Muscle of leg (tissue), 11 donors: ENCODE data around the gene GJB3. TPM values are rescaled to one million over a fixed set of nuclear protein-coding genes. Genes with fewer than 3 reads are reported as not detected.

Experiments
- DNase-seq: peaks from one replicate; pipeline ENCODE4 v3.0.0; 2013
- H3K27ac ChIP-seq: one replicate; pipeline ENCODE4 v1.5.1; 2013; ENCODE audit warnings: mild to moderate bottlenecking, low read length, control low read depth
- H3K27me3 ChIP-seq: one replicate; pipeline ENCODE4 v1.6.1; 2013; ENCODE audit warnings: low read length; ENCODE audit not compliant: control insufficient read depth, insufficient read depth
- H3K36me3 ChIP-seq: one replicate; pipeline ENCODE4 v1.6.1; 2013; ENCODE audit warnings: low read length; ENCODE audit not compliant: control insufficient read depth, insufficient read depth
- H3K4me1 ChIP-seq: one replicate; pipeline ENCODE4 v1.6.1; 2013; ENCODE audit warnings: low read length; ENCODE audit not compliant: control insufficient read depth, insufficient read depth
- H3K4me3 ChIP-seq: one replicate; pipeline ENCODE4 v1.5.1; 2013; ENCODE audit warnings: low read length, control low read depth
- H3K9me3 ChIP-seq: replicated peaks from 2 replicates; pipeline ENCODE4 v1.6.1; 2013; ENCODE audit warnings: low read depth, low read length; ENCODE audit not compliant: control insufficient read depth
- WGBS: methylation state at CpG from one replicate; pipeline ENCODE4 v1.1.5; 2013; ENCODE audit warnings: missing lambda C conversion rate; ENCODE audit not compliant: insufficient coverage; 5-methylcytosine and 5-hydroxymethylcytosine counted together
- polyA plus RNA-seq, 8 donors: library from polyadenylated mRNA; unstranded; fragments of 120-200 nt; gene quantifications; one replicate each; pipeline versions ENCODE4 v1.2.1 to v1.2.3, GENCODE V29; 2013; ENCODE audit warnings: inconsistent platforms in 1 of 8, low replicate concordance in 1 of 8; ENCODE audit not compliant: insufficient read length in 8 of 8, insufficient read depth in 1 of 8
- total RNA-seq: library from RNA; stranded (reverse); fragments of 120-200 nt; gene quantifications from one replicate; pipeline ENCODE4 v1.2.4, GENCODE V29; 2013

GJB3 gene
- total and polyA plus RNA-seq, 9 donors: 0.10 to 1.8 (median 0.12) TPM; not detected in 4

- H3K27me3 ChIP-seq: peaks cover 38% of the 10 kb centered on the region
- peaks cover 5% of the 10 kb centered on the region for H3K4me1 ChIP-seq
- H3K9me3 ChIP-seq: no peaks in the 10 kb centered on the region
- no peak for DNase-seq
- H3K36me3 ChIP-seq: no peaks in the 10 kb centered on the region
- 78% methylated on average over 15 of the region's 22 CpGs for WGBS
- H3K27ac ChIP-seq: no peak overlapping the region
- H3K4me3 ChIP-seq: no peak overlapping the region
Measured at GRCh38 chr1:34785231-34785874, 4.3 kb downstream of the GJB3 start.

- DNase-seq: no peak
- H3K4me1 ChIP-seq: peaks cover 5% of the 10 kb centered on the region
- H3K27ac ChIP-seq: no peak overlapping the region
- WGBS: 0% methylated on average over 1 of the region's 4 CpGs
- no peaks in the 10 kb centered on the region for H3K36me3 ChIP-seq
- H3K9me3 ChIP-seq: no peaks in the 10 kb centered on the region
- H3K27me3 ChIP-seq: peaks cover 36% of the 10 kb centered on the region
- H3K4me3 ChIP-seq: no peak overlapping the region
Measured at GRCh38 chr1:34785875-34786470, 5.0 kb downstream of the GJB3 start.

DNA sequence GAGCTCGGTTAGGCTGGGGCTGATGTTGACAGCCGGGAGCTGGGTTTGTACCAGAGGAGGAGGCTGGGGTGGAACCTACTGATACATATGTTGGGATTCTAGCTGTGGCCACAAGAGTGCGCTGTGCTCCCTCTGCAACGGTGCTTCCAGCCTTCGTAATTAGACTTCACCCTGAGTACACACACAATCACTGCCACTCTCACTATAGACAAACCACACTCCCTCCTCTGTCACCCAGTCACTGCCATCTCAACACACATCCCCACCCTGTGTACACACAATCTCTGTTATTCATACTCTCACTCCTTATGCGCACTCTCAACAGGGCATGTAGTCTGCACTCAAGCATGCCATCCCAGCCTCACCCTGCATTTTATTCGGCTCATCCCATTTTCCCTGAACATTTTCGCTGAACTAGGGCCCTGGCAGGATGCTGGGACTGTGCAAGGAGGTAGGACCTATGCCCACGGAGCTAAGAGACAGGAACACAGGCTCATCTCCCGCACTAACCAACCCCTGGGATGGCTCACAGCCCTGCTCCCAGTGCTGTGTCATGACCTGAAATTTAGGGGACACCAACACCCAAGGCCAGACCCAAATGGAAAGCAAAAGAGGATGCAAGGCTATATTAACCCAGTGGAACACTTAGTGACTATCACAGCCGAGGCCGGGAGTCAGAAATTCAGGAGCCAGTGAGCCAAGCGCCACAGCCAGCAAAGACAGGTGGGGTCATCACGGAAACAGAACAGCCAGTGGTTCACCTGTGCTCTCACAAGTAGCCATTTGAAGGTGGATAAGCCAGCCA is 5.7 kb downstream of the GJB3 start:
- WGBS: 54% methylated on average over 14 of the region's 14 CpGs
- peaks cover 33% of the 10 kb centered on the region for H3K27me3 ChIP-seq
- no peaks in the 10 kb centered on the region for H3K9me3 ChIP-seq
- peak; percentile 73 for DNase-seq
- H3K4me3 ChIP-seq: no peak overlapping the region
- no peak overlapping the region for H3K27ac ChIP-seq
- peaks cover 2% of the 10 kb centered on the region for H3K4me1 ChIP-seq
- no peaks in the 10 kb centered on the region for H3K36me3 ChIP-seq

GRCh38 chr1:34787461-34788420 is 6.7 kb downstream of the GJB3 start:
- Histone ChIP-seq H3K36me3 (no peaks in the 10 kb centered on the region), H3K27ac (no peak overlapping the region), H3K9me3 (no peaks in the 10 kb centered on the region), H3K4me1 (peaks cover 8% of the 10 kb centered on the region), H3K4me3 (no peak overlapping the region), H3K27me3 (peaks cover 30% of the 10 kb centered on the region)
- WGBS: 49% methylated on average over 6 of the region's 9 CpGs
- peak; percentile 20 for DNase-seq

GRCh38 chr1:34790985-34791384 is 10.0 kb downstream of the GJB3 start:
- H3K27ac ChIP-seq: no peak overlapping the region
- 47% methylated on average over 3 of the region's 6 CpGs for WGBS
- peak; percentile 38 for DNase-seq

DNA sequence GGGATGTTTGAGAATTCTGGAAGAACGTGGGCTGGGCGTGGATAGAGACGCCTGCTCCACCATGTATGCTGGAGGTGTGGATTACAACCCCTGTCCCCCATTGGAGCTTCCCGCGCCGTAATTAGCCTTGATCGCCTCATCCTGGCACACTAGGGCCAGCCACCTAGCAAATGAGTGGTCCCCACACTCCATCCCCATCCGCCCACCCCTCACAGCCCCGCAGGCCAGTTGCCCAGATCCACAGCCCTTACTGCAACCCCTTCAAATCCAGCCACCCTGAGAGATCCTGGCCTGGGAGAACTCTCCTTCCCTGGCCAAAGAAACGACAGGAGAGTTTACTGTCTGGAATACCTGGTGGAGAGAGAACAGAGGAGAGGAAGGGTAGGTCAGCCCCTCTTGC is 11.4 kb downstream of the GJB3 start:
- no peak for DNase-seq
- Histone ChIP-seq H3K4me3 (no peak overlapping the region), H3K9me3 (no peaks in the 10 kb centered on the region), H3K36me3 (peaks cover 4% of the 10 kb centered on the region), H3K27me3 (peaks cover 26% of the 10 kb centered on the region), H3K4me1 (peaks cover 8% of the 10 kb centered on the region), H3K27ac (no peak overlapping the region)
- 50% methylated on average over 6 of the region's 10 CpGs for WGBS

More at GRCh38 chr1:34790985-34791384, 10.0 kb downstream of the GJB3 start:
- H3K9me3 ChIP-seq: no peaks in the 10 kb centered on the region
- no peak overlapping the region for H3K4me3 ChIP-seq
- H3K27me3 ChIP-seq: peaks cover 26% of the 10 kb centered on the region
- peaks cover 8% of the 10 kb centered on the region for H3K4me1 ChIP-seq
- H3K36me3 ChIP-seq: peaks cover 4% of the 10 kb centered on the region

GRCh38 chr1:34792868-34793727 is 12.1 kb downstream of the GJB3 start, which contains the start of gene GJA4:
Gene GJA4 (plus strand): TSS chr1:34792999. CDS start chr1:34794214, 1,215 bp downstream.
- DNase-seq: no peak

GRCh38 chr1:34794001-34794789 is 13.2 kb downstream of the GJB3 start:
- peak overlapping the region; percentile 39 for H3K4me3 ChIP-seq
- H3K4me1 ChIP-seq: peaks cover 8% of the 10 kb centered on the region
- DNase-seq: no peak
- H3K36me3 ChIP-seq: peaks cover 4% of the 10 kb centered on the region
- H3K27me3 ChIP-seq: peaks cover 26% of the 10 kb centered on the region
- no peaks in the 10 kb centered on the region for H3K9me3 ChIP-seq
- 89% methylated on average over 40 of the region's 40 CpGs for WGBS
- H3K27ac ChIP-seq: no peak overlapping the region

More at GRCh38 chr1:34792868-34793727, 12.1 kb downstream of the GJB3 start, which contains the start of gene GJA4:
- H3K27me3 ChIP-seq: peaks cover 26% of the 10 kb centered on the region
- H3K4me3 ChIP-seq: peak within 1 kb of the TSS; percentile 39
- H3K4me1 ChIP-seq: peaks cover 8% of the 10 kb centered on the region
- H3K36me3 ChIP-seq: peaks cover 4% of the 10 kb centered on the region
- H3K9me3 ChIP-seq: no peaks in the 10 kb centered on the region
- WGBS: 10% methylated on average over 20 of the region's 45 CpGs
- no peak within 1 kb of the TSS for H3K27ac ChIP-seq
